Nephron progenitor cell (in vitro differentiated cells): ENCODE measurements around the gene TMEM130.
A peak's percentile ranks its signal among the peaks of the same experiment; 100 is the strongest.

Source experiments
- DNase-seq: peaks from one replicate; pipeline ENCODE4 v3.0.0; 2021
- H3K27ac Mint-ChIP-seq: 2 replicates; pipeline ENCODE4 v1.8.0; 2021; ENCODE audit warnings: mild to moderate bottlenecking, moderate library complexity, mixed read lengths
- H3K27me3 Mint-ChIP-seq: 2 replicates; pipeline ENCODE4 v1.8.0; 2021; ENCODE audit warnings: mild to moderate bottlenecking, low read depth, mixed read lengths; ENCODE audit not compliant: poor library complexity
- H3K36me3 Mint-ChIP-seq: 2 replicates; pipeline ENCODE4 v1.8.0; 2021; ENCODE audit warnings: low read depth, mixed read lengths
- H3K4me1 Mint-ChIP-seq: 2 replicates; pipeline ENCODE4 v1.8.0; 2021; ENCODE audit warnings: mixed read lengths
- H3K4me3 Mint-ChIP-seq: 2 replicates; pipeline ENCODE4 v1.8.0; 2021; ENCODE audit warnings: mild to moderate bottlenecking, moderate library complexity, mixed read lengths
- H3K9me3 Mint-ChIP-seq: 2 replicates; pipeline ENCODE4 v1.8.0; 2021; ENCODE audit warnings: mild to moderate bottlenecking, moderate library complexity, mixed read lengths
- CTCF ChIP-seq: fragments of 200-600 bp; sonication (generic); IDR thresholded peaks from 2 replicates; pipeline ENCODE4 v1.5.0; 2021; ENCODE audit warnings: antibody characterized with exemption

TMEM130 gene

GRCh38 chr7:98836811-98837629, 32.8 kb downstream of the TMEM130 start:
- Mint-ChIP-seq H3K4me3 (peak overlapping the region; percentile 51), H3K27ac (peak overlapping the region; percentile 78), H3K9me3 (no peaks in the 10 kb centered on the region), H3K4me1 (peaks cover 34% of the 10 kb centered on the region), H3K36me3 (no peaks in the 10 kb centered on the region), H3K27me3 (peaks cover 18% of the 10 kb centered on the region)
- DNase-seq = peak; percentile 73
- TF ChIP-seq CTCF = peak; percentile 67

- Mint-ChIP-seq H3K27ac (no peak overlapping the region), H3K27me3 (peaks cover 16% of the 10 kb centered on the region), H3K4me1 (peaks cover 21% of the 10 kb centered on the region), H3K36me3 (no peaks in the 10 kb centered on the region), H3K4me3 (no peak overlapping the region), H3K9me3 (no peaks in the 10 kb centered on the region)
- no peak for DNase-seq
- no peak for TF ChIP-seq CTCF
Observed at GRCh38 chr7:98834949-98835348, 34.9 kb downstream of the TMEM130 start.

- Mint-ChIP-seq H3K9me3 (no peaks in the 10 kb centered on the region), H3K27me3 (peaks cover 20% of the 10 kb centered on the region), H3K4me1 (peaks cover 14% of the 10 kb centered on the region), H3K36me3 (no peaks in the 10 kb centered on the region), H3K4me3 (no peak overlapping the region), H3K27ac (no peak overlapping the region)
- no peak for TF ChIP-seq CTCF
- no peak for DNase-seq
Observed at GRCh38 chr7:98833022-98833421, 36.8 kb downstream of the TMEM130 start.

GRCh38 chr7:98831641-98832221, 38.1 kb downstream of the TMEM130 start:
- H3K27ac Mint-ChIP-seq = no peak overlapping the region
- peak; percentile 30 for DNase-seq
- peak; percentile 49 for TF ChIP-seq CTCF

GRCh38 chr7:98830972-98831548, 38.8 kb downstream of the TMEM130 start:
- Mint-ChIP-seq H3K9me3 (no peaks in the 10 kb centered on the region), H3K4me1 (no peaks in the 10 kb centered on the region), H3K36me3 (no peaks in the 10 kb centered on the region), H3K4me3 (no peak overlapping the region), H3K27ac (no peak overlapping the region), H3K27me3 (peaks cover 24% of the 10 kb centered on the region)
- no peak for TF ChIP-seq CTCF
- no peak for DNase-seq

More at GRCh38 chr7:98831641-98832221, 38.1 kb downstream of the TMEM130 start:
- H3K9me3 Mint-ChIP-seq = no peaks in the 10 kb centered on the region
- H3K27me3 Mint-ChIP-seq = peaks cover 24% of the 10 kb centered on the region
- H3K36me3 Mint-ChIP-seq = no peaks in the 10 kb centered on the region
- no peak overlapping the region for H3K4me3 Mint-ChIP-seq
- H3K4me1 Mint-ChIP-seq = peaks cover 3% of the 10 kb centered on the region
